DMS153 treated with DMSO at 0.1 percent for 48 hours (cell line): ENCODE measurements around the gene RPS18.
"Not testable (repeated sequence)": the region's sequence is repeated elsewhere in the genome, so short reads cannot be mapped to it uniquely, and the experiment has no call there.

Experiments
- DNase-seq: peaks from one replicate; lab custom pipeline; 2025; ENCODE audit not compliant: unreplicated experiment; lab: John Stamatoyannopoulos, UW

The RPS18 gene

GRCh38 chr6:33272275-33273128 lies 627 bp downstream of the RPS18 start:
- no peak for DNase-seq

GRCh38 chr6:33273129-33273923 lies 1.5 kb downstream of the RPS18 start:
- no peak for DNase-seq

GRCh38 chr6:33273924-33274902 lies 2.3 kb downstream of the RPS18 start:
- DNase-seq = no peak

GRCh38 chr6:33275795-33276580 lies 4.1 kb downstream of the RPS18 start:
- not testable (repeated sequence) for DNase-seq

- no peak for DNase-seq
Observed at GRCh38 chr6:33276581-33276863, 4.6 kb downstream of the RPS18 start.

GRCh38 chr6:33276864-33277662 lies 5.2 kb downstream of the RPS18 start, which contains the start of gene B3GALT4:
B3GALT4 (plus strand) TSS chr6:33277123; CDS start chr6:33277420, 297 bp downstream.
- DNase-seq = peak; percentile 59

GRCh38 chr6:33277663-33278391 lies 6.0 kb downstream of the RPS18 start:
- DNase-seq = no peak

GRCh38 chr6:33278392-33278741 lies 6.5 kb downstream of the RPS18 start:
- no peak for DNase-seq

- DNase-seq = no peak
Observed at GRCh38 chr6:33278810-33279209, 6.9 kb downstream of the RPS18 start.

GRCh38 chr6:33279257-33279695 lies 7.4 kb downstream of the RPS18 start:
- DNase-seq = no peak

- peak; percentile 18 for DNase-seq
Observed at GRCh38 chr6:33279971-33280511, 8.2 kb downstream of the RPS18 start.

GRCh38 chr6:33280539-33280938 lies 8.7 kb downstream of the RPS18 start:
- no peak for DNase-seq

- DNase-seq = not testable (repeated sequence)
Observed at GRCh38 chr6:33285214-33285613, 13.3 kb downstream of the RPS18 start.

GRCh38 chr6:33286946-33287914 lies 15.4 kb downstream of the RPS18 start:
- no peak for DNase-seq

GRCh38 chr6:33288141-33288920 lies 16.5 kb downstream of the RPS18 start:
- no peak for DNase-seq

- peak; percentile 92 for DNase-seq
Observed at GRCh38 chr6:33288921-33289783, 17.3 kb downstream of the RPS18 start, which contains the start of the genes PFDN6 and WDR46. PFDN6 (plus strand) TSS chr6:33289601; CDS start chr6:33289857, 256 bp downstream. WDR46 (minus strand) TSS chr6:33289239; CDS start chr6:33289170, 69 bp downstream.
